GM18520 (cell line): ENCODE measurements around the gene TOB2.

ENCODE experiments used
- ATAC-seq: cut with Tn5 transposase; IDR thresholded peaks from one replicate; pipeline ENCODE4 v1.9.1; 2021; ENCODE audit not compliant: unreplicated experiment

TOB2 gene

DNA sequence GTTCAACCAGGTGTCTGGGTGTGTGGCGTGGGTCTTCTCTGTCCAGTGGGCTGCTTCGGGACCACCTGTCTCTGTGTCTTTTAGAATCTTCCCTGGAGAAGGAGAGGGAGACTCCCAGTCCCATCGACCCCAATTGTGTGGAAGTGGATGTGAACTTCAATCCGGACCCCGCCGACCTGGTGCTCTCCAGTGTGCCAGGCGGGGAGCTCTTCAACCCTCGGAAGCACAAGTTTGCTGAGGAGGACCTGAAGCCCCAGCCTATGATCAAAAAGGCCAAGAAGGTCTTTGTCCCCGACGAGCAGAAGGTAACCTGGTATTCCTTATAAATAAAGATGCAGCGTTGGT lies 52.6 kb downstream of the TOB2 start:
- ATAC-seq: no peak

GRCh38 chr22:41387341-41387740 lies 59.3 kb downstream of the TOB2 start:
- ATAC-seq: no peak

DNA sequence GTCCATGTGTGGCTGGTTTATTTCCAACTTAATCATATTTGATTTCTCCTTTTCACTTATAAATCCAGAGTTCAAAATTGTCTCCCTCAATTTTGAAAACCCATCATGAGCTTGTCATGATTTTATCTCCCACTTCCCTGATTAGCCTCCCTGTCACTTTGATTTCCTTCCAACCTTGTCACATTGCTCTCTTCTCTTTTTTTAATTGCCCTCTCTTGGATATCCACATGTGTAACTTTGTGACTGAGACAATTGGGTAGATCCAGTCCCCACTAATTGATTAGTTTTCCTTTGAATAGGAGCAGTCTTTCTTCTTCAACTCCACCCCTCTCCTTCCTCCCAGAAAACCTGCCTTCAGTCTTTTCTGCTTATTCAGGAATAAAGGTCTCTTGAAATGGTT lies 62.5 kb downstream of the TOB2 start:
- ATAC-seq: no peak
